Measurements from ENCODE around the gene SHISA9. TPM values are rescaled to one million over a fixed set of nuclear protein-coding genes. Genes with fewer than 3 reads are reported as not detected.

The SHISA9 gene
- total and polyA plus RNA-seq, 4 donors: under 0.01 to 0.08 (median 0.07) TPM; not detected in 1

GRCh38 chr16:12871784-12872183 lies 29.6 kb upstream of the SHISA9 start:
- 63% methylated on average over 1 of the region's 1 CpG for WGBS
- TF ChIP-seq TAF1 (conservative IDR thresholded peaks at IDR 0.05) (no peak), YY1 (IDR thresholded peaks at IDR 0.05) (no peak), GABPA (IDR thresholded peaks at IDR 0.05 in 1 of 2, conservative IDR thresholded peaks at IDR 0.05 in 1 of 2) (no peak), ZBTB33 (IDR thresholded peaks at IDR 0.05) (no peak), HNF4A (conservative IDR thresholded peaks at IDR 0.05) (no peak), ATF3 (IDR thresholded peaks at IDR 0.05) (no peak), HNF4G (IDR thresholded peaks at IDR 0.05) (no peak), FOXA1 (IDR thresholded peaks at IDR 0.05) (no peak), CTCF (IDR thresholded peaks at IDR 0.05; ENCODE audit: low read depth, low read length, missing input control) (no peak), FOXA2 (IDR thresholded peaks at IDR 0.05) (no peak), MAX (IDR thresholded peaks at IDR 0.05) (no peak), EGR1 (IDR thresholded peaks at IDR 0.05; ENCODE audit: low read depth in 2 of 2) (no peak), SP1 (IDR thresholded peaks at IDR 0.05) (no peak)
- no peak overlapping the region for H3K27ac ChIP-seq (ENCODE audit: low read depth in 1 of 2, low read length in 2 of 2)

GRCh38 chr16:12874186-12874585 lies 27.2 kb upstream of the SHISA9 start:
- Histone ChIP-seq H3K4me3 (ENCODE audit: low read depth in 1 of 3, low read length in 3 of 3) (no peak overlapping the region), H3K27ac (ENCODE audit: low read depth in 1 of 2, low read length in 2 of 2) (no peak overlapping the region), H3K36me3 (ENCODE audit: control insufficient read depth in 4 of 4, insufficient read depth in 3 of 4, low read depth in 1 of 4, low read length in 3 of 4) (no peaks in the 10 kb centered on the region), H3K27me3 (ENCODE audit: control insufficient read depth in 4 of 4, insufficient read depth in 4 of 4, low read length in 3 of 4) (no peaks in the 10 kb centered on the region), H3K9ac (ENCODE audit: low read depth in 1 of 2, low read length in 2 of 2) (no peak overlapping the region), H3K9me3 (ENCODE audit: control insufficient read depth in 4 of 4, low read length in 3 of 4) (no peaks in the 10 kb centered on the region), H3K4me1 (ENCODE audit: control insufficient read depth in 4 of 4, insufficient read depth in 4 of 4, low read length in 3 of 4) (no peaks in the 10 kb centered on the region)
- DNase-seq (ENCODE audit: low spot score): no peak
- no peak for TF ChIP-seq FOXA1 (IDR thresholded peaks at IDR 0.05)
- TF ChIP-seq FOXA2 (IDR thresholded peaks at IDR 0.05): no peak
- no peak for TF ChIP-seq NR2F2 (IDR thresholded peaks at IDR 0.05)
- TF ChIP-seq REST (IDR thresholded peaks at IDR 0.05): no peak
- no peak for TF ChIP-seq RXRA (IDR thresholded peaks at IDR 0.05)
- no peak for TF ChIP-seq EGR1 (IDR thresholded peaks at IDR 0.05; ENCODE audit: low read depth in 2 of 2)
- TF ChIP-seq GABPA (IDR thresholded peaks at IDR 0.05 in 1 of 2, conservative IDR thresholded peaks at IDR 0.05 in 1 of 2): no peak
- no peak for TF ChIP-seq MAX (IDR thresholded peaks at IDR 0.05)
- no peak for TF ChIP-seq SP1 (IDR thresholded peaks at IDR 0.05)
- TF ChIP-seq ATF3 (IDR thresholded peaks at IDR 0.05): no peak
- 45% methylated on average over 2 of the region's 2 CpGs for WGBS

More at GRCh38 chr16:12871784-12872183, 29.6 kb upstream of the SHISA9 start:
- Histone ChIP-seq H3K27me3 (ENCODE audit: control insufficient read depth in 4 of 4, insufficient read depth in 4 of 4, low read length in 3 of 4) (no peaks in the 10 kb centered on the region), H3K4me3 (ENCODE audit: low read depth in 1 of 3, low read length in 3 of 3) (no peak overlapping the region), H3K36me3 (ENCODE audit: control insufficient read depth in 4 of 4, insufficient read depth in 3 of 4, low read depth in 1 of 4, low read length in 3 of 4) (no peaks in the 10 kb centered on the region), H3K9ac (ENCODE audit: low read depth in 1 of 2, low read length in 2 of 2) (no peak overlapping the region), H3K4me1 (ENCODE audit: control insufficient read depth in 4 of 4, insufficient read depth in 4 of 4, low read length in 3 of 4) (no peaks in the 10 kb centered on the region), H3K9me3 (ENCODE audit: control insufficient read depth in 4 of 4, low read length in 3 of 4) (no peaks in the 10 kb centered on the region)
- no peak for DNase-seq (ENCODE audit: low spot score)
